GM19395 (cell line): Measurements from ENCODE around the gene GALNT13.
"Not testable (repeated sequence)": the region's sequence is repeated elsewhere in the genome, so short reads cannot be mapped to it uniquely, and the experiment has no call there.

ENCODE experiments used
- ATAC-seq: cut with Tn5 transposase; IDR thresholded peaks from one replicate; pipeline ENCODE4 v1.9.1; 2021; ENCODE audit warnings: mild to moderate bottlenecking, moderate library complexity; ENCODE audit not compliant: unreplicated experiment

GALNT13 gene

GRCh38 chr2:154459286-154459685 is 587.6 kb downstream of the GALNT13 start:
- no peak for ATAC-seq

- ATAC-seq = no peak
Measured at GRCh38 chr2:154462634-154463033, 590.9 kb downstream of the GALNT13 start.

GRCh38 chr2:154466226-154466625 is 594.5 kb downstream of the GALNT13 start:
- no peak for ATAC-seq

GRCh38 chr2:154470376-154470775 is 598.7 kb downstream of the GALNT13 start:
- ATAC-seq = no peak

GRCh38 chr2:154471492-154471891 is 599.8 kb downstream of the GALNT13 start:
- ATAC-seq = not testable (repeated sequence)

GRCh38 chr2:154477319-154477718 is 605.6 kb downstream of the GALNT13 start:
- ATAC-seq = no peak

GRCh38 chr2:154480521-154480920 is 608.8 kb downstream of the GALNT13 start:
- no peak for ATAC-seq

- no peak for ATAC-seq
Measured at GRCh38 chr2:154481336-154481735, 609.6 kb downstream of the GALNT13 start.

- ATAC-seq = no peak
Measured at GRCh38 chr2:154484338-154485099, 612.8 kb downstream of the GALNT13 start.

- ATAC-seq = no peak
Measured at GRCh38 chr2:154488801-154489200, 617.1 kb downstream of the GALNT13 start.

- no peak for ATAC-seq
Measured at GRCh38 chr2:154489266-154489858, 617.6 kb downstream of the GALNT13 start.

GRCh38 chr2:154490530-154490929 is 618.8 kb downstream of the GALNT13 start:
- ATAC-seq = no peak

- ATAC-seq = no peak
Measured at GRCh38 chr2:154495455-154495868, 623.7 kb downstream of the GALNT13 start.

GRCh38 chr2:154497019-154497418 is 625.3 kb downstream of the GALNT13 start:
- ATAC-seq = no peak
